OCI-LY7 (cell line): ENCODE data around the gene C10orf143. TPM values are rescaled to one million over a fixed set of nuclear protein-coding genes. Genes with fewer than 3 reads are reported as not detected.
"Not testable (repeated sequence)": the region's sequence is repeated elsewhere in the genome, so short reads cannot be mapped to it uniquely, and the experiment has no call there.

ENCODE experiments used
- BruUV-seq: library from RNA; stranded (reverse); fragments of 400-500 nt; replicated peaks from 2 replicates; lab custom pipeline; 2021; lab: Mats Ljungman, UMichigan
- CTCF ChIA-PET: fragments of 300-600 bp; sonication (Branson Sonifier 250); formaldehyde crosslinking; loops from one replicate; lab custom pipeline; 2022; ENCODE audit warnings: antibody characterized with exemption; ENCODE audit not compliant: unreplicated experiment; lab: Charles Lee
- POLR2A ChIA-PET: fragments of 300-600 bp; sonication (Branson Sonifier 250); formaldehyde crosslinking; loops from one replicate; lab custom pipeline; 2022; ENCODE audit warnings: antibody characterized with exemption; lab: Charles Lee
- DNase-seq: peaks from one replicate; pipeline ENCODE4 v3.0.0-alpha.2; 2015; ENCODE audit warnings: low spot score
- H2AFZ ChIP-seq: fragments of 200-600 bp; sonication (generic), shearing (Covaris generic); 2 replicates; pipeline ENCODE4 v1.6.1; 2014; ENCODE audit warnings: mild to moderate bottlenecking, antibody characterized with exemption, low read length, moderate library complexity
- H3K27ac ChIP-seq: fragments of 200-600 bp; sonication (generic); 2 replicates; pipeline ENCODE4 v1.5.1; 2014; ENCODE audit warnings: mixed run types, low read depth, mild to moderate bottlenecking, moderate library complexity, low read length, inconsistent platforms; ENCODE audit not compliant: poor library complexity, severe bottlenecking
- H3K36me3 ChIP-seq: fragments of 200-600 bp; sonication (generic); 2 replicates; pipeline ENCODE4 v1.6.1; 2014; ENCODE audit warnings: mild to moderate bottlenecking, antibody characterized with exemption, low read length, moderate library complexity, mixed read lengths; ENCODE audit not compliant: insufficient read depth
- H3K4me1 ChIP-seq: fragments of 200-600 bp; sonication (generic); 2 replicates; pipeline ENCODE4 v1.5.1; 2014; ENCODE audit warnings: mild to moderate bottlenecking, low read length; ENCODE audit not compliant: insufficient read depth, poor library complexity, severe bottlenecking
- H3K4me2 ChIP-seq: fragments of 200-600 bp; sonication (generic); 2 replicates; pipeline ENCODE4 v1.6.1; 2014; ENCODE audit warnings: mild to moderate bottlenecking, low read length
- H3K4me3 ChIP-seq: fragments of 200-600 bp; sonication (generic); 2 replicates; pipeline ENCODE4 v1.5.1; 2014; ENCODE audit warnings: mild to moderate bottlenecking, low read depth, low read length; ENCODE audit not compliant: poor library complexity, severe bottlenecking
- H3K79me2 ChIP-seq: fragments of 200-600 bp; sonication (generic); 2 replicates; pipeline ENCODE4 v1.6.1; 2016; ENCODE audit warnings: low read depth, mild to moderate bottlenecking, low read length, moderate library complexity, mixed read lengths; ENCODE audit not compliant: insufficient read depth
- H3K9me2 ChIP-seq: fragments of 200-600 bp; sonication (generic); 2 replicates; pipeline ENCODE4 v1.6.1; 2016; ENCODE audit warnings: mild to moderate bottlenecking, low read length, mixed read lengths; ENCODE audit not compliant: insufficient read depth
- H3K9me3 ChIP-seq: fragments of 200-600 bp; sonication (generic); 2 replicates; pipeline ENCODE4 v1.6.1; 2014; ENCODE audit warnings: mild to moderate bottlenecking, mixed run types, low read length, mixed read lengths
- H4K20me1 ChIP-seq: fragments of 200-600 bp; sonication (generic); 2 replicates; pipeline ENCODE4 v1.6.1; 2014; ENCODE audit warnings: mild to moderate bottlenecking, antibody characterized with exemption, low read length, moderate library complexity, mixed read lengths; ENCODE audit not compliant: insufficient read depth
- CTCF ChIP-seq: fragments of 200-600 bp; sonication (generic); conservative IDR thresholded peaks from 2 replicates; pipeline ENCODE4 v1.5.1; 2014; ENCODE audit warnings: mild to moderate bottlenecking, antibody characterized with exemption, low read length, moderate library complexity, mixed read lengths
- EZH2phosphoT487 ChIP-seq: fragments of 200-600 bp; sonication (generic); IDR thresholded peaks from 2 replicates; pipeline ENCODE4 v1.6.1; 2018; ENCODE audit warnings: low read depth, borderline replicate concordance, mild to moderate bottlenecking, mixed run types, antibody characterized with exemption, low read length, moderate library complexity, mixed read lengths
- intact Hi-C: fragments of 100-400 bp; cut with micrococcal nuclease; formaldehyde crosslinking; loops from one replicate; pipeline ENCODE4 v1.10.0; 2022; ENCODE audit not compliant: unreplicated experiment
- total RNA-seq, 2 experiments: library from RNA; depleted of rRNA in 1 of 2; stranded (reverse); fragments of >200 nt in 1 of 2; shearing (Covaris generic) in 1 of 2; gene quantifications; 2 replicates each; pipeline ENCODE4 v1.2.3, GENCODE V29; 2014 to 2022

Gene C10orf143
- total RNA-seq, 2 experiments from 2014 or later, result 0.88 to 6.4 TPM

GRCh38 chr10:130108934-130109604 is 1.6 kb downstream of the C10orf143 start:
- peaks cover 28% of the 10 kb centered on the region for H3K79me2 ChIP-seq
- peaks cover 10% of the 10 kb centered on the region; the same call in 1 of the 2 replicates for H4K20me1 ChIP-seq
- peak; percentile 22 for DNase-seq
- no peak for TF ChIP-seq EZH2phosphoT487
- TF ChIP-seq CTCF, result no peak
- ChIA-PET CTCF (interaction anchor here (0.7 to 1.4 kb wide), 2 partner anchors 21 to 33 kb away, joined by 3 read pairs; no protein-coding TSS in a partner anchor), POLR2A (interaction anchor here (1.0 to 3.2 kb wide), 6 partner anchors 10 to 37 kb away, joined by 3 to 64 read pairs (median 6); partner anchors contain the start of gene GLRX3)
- H3K9me3 ChIP-seq, result no peaks in the 10 kb centered on the region
- H3K27ac ChIP-seq, result no peak overlapping the region
- peaks cover 36% of the 10 kb centered on the region for H3K4me1 ChIP-seq
- no TSS peak for BruUV-seq
- no peaks in the 10 kb centered on the region for H3K9me2 ChIP-seq
- H2AFZ ChIP-seq, result no peak overlapping the region
- intact Hi-C loops, result no loop called here
- peaks cover 9% of the 10 kb centered on the region for H3K36me3 ChIP-seq
- H3K4me3 ChIP-seq, result peak overlapping the region; percentile 95
- peak overlapping the region; percentile 98 for H3K4me2 ChIP-seq

- POLR2A ChIA-PET, result interaction anchor here (1.0 kb wide), 1 partner anchor 9 kb away, joined by 7 read pairs; no protein-coding TSS in a partner anchor
- Histone ChIP-seq H3K4me3 (peak overlapping the region; percentile 8), H3K79me2 (peaks cover 28% of the 10 kb centered on the region), H3K4me1 (peaks cover 36% of the 10 kb centered on the region), H4K20me1 (peaks cover 10% of the 10 kb centered on the region; the same call in 1 of the 2 replicates), H3K4me2 (peak overlapping the region; percentile 98)
- H3K27ac ChIP-seq, intact Hi-C loops, H3K36me3 ChIP-seq, H3K9me3 ChIP-seq, H2AFZ ChIP-seq, BruUV-seq, DNase-seq, CTCF ChIA-PET, H3K9me2 ChIP-seq: not testable (repeated sequence)
These were observed 2.5 kb downstream of the C10orf143 start for GRCh38 chr10:130108146-130108545.

GRCh38 chr10:130105724-130106123 is 4.9 kb downstream of the C10orf143 start:
- no TSS peak for BruUV-seq
- H3K9me3 ChIP-seq, result no peaks in the 10 kb centered on the region
- H4K20me1 ChIP-seq, result peaks cover 10% of the 10 kb centered on the region; the same call in 1 of the 2 replicates
- H2AFZ ChIP-seq, result no peak overlapping the region
- H3K27ac ChIP-seq, result no peak overlapping the region
- intact Hi-C loops, result no loop called here
- H3K4me2 ChIP-seq, result no peak overlapping the region
- DNase-seq, result no peak
- peaks cover 28% of the 10 kb centered on the region for H3K4me1 ChIP-seq
- TF ChIP-seq CTCF (no peak), EZH2phosphoT487 (no peak)
- H3K36me3 ChIP-seq, result peaks cover 9% of the 10 kb centered on the region
- peaks cover 21% of the 10 kb centered on the region for H3K79me2 ChIP-seq
- H3K4me3 ChIP-seq, result no peak overlapping the region
- CTCF ChIA-PET, result no interaction called here
- POLR2A ChIA-PET, result no interaction called here
- no peaks in the 10 kb centered on the region for H3K9me2 ChIP-seq
